GM10266 (cell line): ENCODE results near the gene HRH1.
A peak's percentile ranks its signal among the peaks of the same experiment; 100 is the strongest.

Experiments
- DNase-seq: peaks from one replicate; pipeline ENCODE4 v3.0.0; 2012; ENCODE audit errors: extremely low spot score
- CTCF ChIP-seq: IDR thresholded peaks from 2 replicates; pipeline ENCODE4 v1.5.1; 2012; ENCODE audit warnings: mild to moderate bottlenecking, low read depth; ENCODE audit not compliant: control insufficient read depth, insufficient read depth; ENCODE audit errors: missing control alignments

Gene HRH1

GRCh38 chr3:11288786-11289637, 134.7 kb downstream of the HRH1 start:
- peak; percentile 44 for DNase-seq
- no peak for TF ChIP-seq CTCF

- DNase-seq = no peak
- TF ChIP-seq CTCF = no peak
Observed at GRCh38 chr3:11289864-11290263, 135.6 kb downstream of the HRH1 start.

GRCh38 chr3:11290743-11291680, 136.7 kb downstream of the HRH1 start:
- TF ChIP-seq CTCF = no peak
- no peak for DNase-seq

GRCh38 chr3:11291808-11292207, 137.5 kb downstream of the HRH1 start:
- no peak for TF ChIP-seq CTCF
- no peak for DNase-seq

GRCh38 chr3:11297126-11297525, 142.8 kb downstream of the HRH1 start:
- no peak for DNase-seq
- no peak for TF ChIP-seq CTCF

GRCh38 chr3:11300970-11301369, 146.7 kb downstream of the HRH1 start:
- peak; percentile 60 for DNase-seq
- no peak for TF ChIP-seq CTCF
